Measurements from ENCODE around the gene CUL1.

GRCh38 chr7:148809856-148810255, 111.2 kb downstream of the CUL1 start:
- no peak for TF ChIP-seq EZH2 (IDR thresholded peaks at IDR 0.05)
- TF ChIP-seq POLR2AphosphoS5 (IDR thresholded peaks at IDR 0.05; ENCODE audit: borderline replicate concordance, low read depth, low read length): no peak; the same call in 1 of the 2 replicates
